GM10266 (cell line): Measurements from ENCODE around the gene GRM4.

Source experiments
- DNase-seq: peaks from one replicate; pipeline ENCODE4 v3.0.0; 2012; ENCODE audit errors: extremely low spot score
- TF ChIP-seq, protein P1 (sequence below): IDR thresholded peaks from 2 replicates; pipeline ENCODE4 v1.5.1; 2012; ENCODE audit warnings: mild to moderate bottlenecking, low read depth; ENCODE audit not compliant: control insufficient read depth, insufficient read depth; ENCODE audit errors: missing control alignments

The GRM4 gene

GRCh38 chr6:33971580-33971979, 174.3 kb downstream of the GRM4 start:
- TF ChIP-seq, protein P1, sequence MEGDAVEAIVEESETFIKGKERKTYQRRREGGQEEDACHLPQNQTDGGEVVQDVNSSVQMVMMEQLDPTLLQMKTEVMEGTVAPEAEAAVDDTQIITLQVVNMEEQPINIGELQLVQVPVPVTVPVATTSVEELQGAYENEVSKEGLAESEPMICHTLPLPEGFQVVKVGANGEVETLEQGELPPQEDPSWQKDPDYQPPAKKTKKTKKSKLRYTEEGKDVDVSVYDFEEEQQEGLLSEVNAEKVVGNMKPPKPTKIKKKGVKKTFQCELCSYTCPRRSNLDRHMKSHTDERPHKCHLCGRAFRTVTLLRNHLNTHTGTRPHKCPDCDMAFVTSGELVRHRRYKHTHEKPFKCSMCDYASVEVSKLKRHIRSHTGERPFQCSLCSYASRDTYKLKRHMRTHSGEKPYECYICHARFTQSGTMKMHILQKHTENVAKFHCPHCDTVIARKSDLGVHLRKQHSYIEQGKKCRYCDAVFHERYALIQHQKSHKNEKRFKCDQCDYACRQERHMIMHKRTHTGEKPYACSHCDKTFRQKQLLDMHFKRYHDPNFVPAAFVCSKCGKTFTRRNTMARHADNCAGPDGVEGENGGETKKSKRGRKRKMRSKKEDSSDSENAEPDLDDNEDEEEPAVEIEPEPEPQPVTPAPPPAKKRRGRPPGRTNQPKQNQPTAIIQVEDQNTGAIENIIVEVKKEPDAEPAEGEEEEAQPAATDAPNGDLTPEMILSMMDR = no peak
- DNase-seq = no peak
